Upper lobe of left lung (tissue), 4 donors: ENCODE data around the gene MBL2.

Experiments
- EP300 ChIP-seq, 4 donors: sonication (generic); formaldehyde crosslinking; IDR thresholded peaks; one replicate each; pipeline ENCODE4 v1.5.1; 2017; ENCODE audit warnings: antibody characterized with exemption in 4 of 4, control low read depth in 2 of 4
- POLR2A ChIP-seq, 4 donors: fragments of 450-650 bp; IDR thresholded peaks; one replicate each; pipeline ENCODE4 v1.5.1; 2016 to 2017; ENCODE audit warnings: antibody characterized with exemption in 4 of 4, mild to moderate bottlenecking in 2 of 4
- POLR2AphosphoS5 ChIP-seq, 2 donors: sonication (generic); formaldehyde crosslinking; IDR thresholded peaks; one replicate each; pipeline ENCODE4 v1.5.1; 2017; ENCODE audit warnings: antibody characterized with exemption in 2 of 2
- TF ChIP-seq, protein P1 (sequence below), 6 experiments: fragments of 450-650 bp in 4 of 6; fragments of 200-600 bp in 2 of 6; sonication (generic) in 2 of 6; IDR thresholded peaks; one replicate each; pipeline ENCODE4 v1.5.1; 2016 to 2019; ENCODE audit warnings: antibody characterized with exemption in 6 of 6

DNA sequence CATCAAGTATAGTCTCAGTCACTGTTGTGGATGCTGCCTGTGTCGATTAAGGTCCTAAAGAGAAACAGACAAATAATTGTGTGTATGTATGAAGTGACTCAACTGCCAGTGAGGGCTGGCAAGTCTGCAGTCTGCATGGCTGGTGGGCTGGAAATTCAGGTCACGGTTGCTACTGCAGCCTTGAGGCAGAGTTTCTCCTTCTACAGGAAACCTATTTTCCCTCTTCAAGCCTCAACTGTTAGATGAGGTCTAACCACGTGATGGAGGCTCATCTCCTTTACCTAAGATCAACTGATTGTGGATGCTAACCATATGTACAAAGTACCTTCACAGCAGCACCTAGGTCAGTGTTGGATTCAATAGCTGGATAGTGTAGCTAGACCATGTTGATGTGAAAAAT, 29.9 kb downstream of the MBL2 start:
- TF ChIP-seq, protein P1, sequence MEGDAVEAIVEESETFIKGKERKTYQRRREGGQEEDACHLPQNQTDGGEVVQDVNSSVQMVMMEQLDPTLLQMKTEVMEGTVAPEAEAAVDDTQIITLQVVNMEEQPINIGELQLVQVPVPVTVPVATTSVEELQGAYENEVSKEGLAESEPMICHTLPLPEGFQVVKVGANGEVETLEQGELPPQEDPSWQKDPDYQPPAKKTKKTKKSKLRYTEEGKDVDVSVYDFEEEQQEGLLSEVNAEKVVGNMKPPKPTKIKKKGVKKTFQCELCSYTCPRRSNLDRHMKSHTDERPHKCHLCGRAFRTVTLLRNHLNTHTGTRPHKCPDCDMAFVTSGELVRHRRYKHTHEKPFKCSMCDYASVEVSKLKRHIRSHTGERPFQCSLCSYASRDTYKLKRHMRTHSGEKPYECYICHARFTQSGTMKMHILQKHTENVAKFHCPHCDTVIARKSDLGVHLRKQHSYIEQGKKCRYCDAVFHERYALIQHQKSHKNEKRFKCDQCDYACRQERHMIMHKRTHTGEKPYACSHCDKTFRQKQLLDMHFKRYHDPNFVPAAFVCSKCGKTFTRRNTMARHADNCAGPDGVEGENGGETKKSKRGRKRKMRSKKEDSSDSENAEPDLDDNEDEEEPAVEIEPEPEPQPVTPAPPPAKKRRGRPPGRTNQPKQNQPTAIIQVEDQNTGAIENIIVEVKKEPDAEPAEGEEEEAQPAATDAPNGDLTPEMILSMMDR (IDR thresholded peaks at IDR 0.05) = no peak
- TF ChIP-seq EP300 (IDR thresholded peaks at IDR 0.05) (no peak), POLR2AphosphoS5 (IDR thresholded peaks at IDR 0.05) (no peak), POLR2A (IDR thresholded peaks at IDR 0.05) (no peak)
